ENCODE measurements around the gene DCST1. TPM values are rescaled to one million over a fixed set of nuclear protein-coding genes. Genes with fewer than 3 reads are reported as not detected.

The DCST1 gene
- total and polyA plus RNA-seq, 4 donors: not detected

- TF ChIP-seq CTCF (IDR thresholded peaks at IDR 0.05; ENCODE audit: low read depth, low read length, missing input control): no peak
- TF ChIP-seq RAD21 (IDR thresholded peaks at IDR 0.05): no peak
- TF ChIP-seq HNF4G (IDR thresholded peaks at IDR 0.05): no peak
- TF ChIP-seq ATF3 (IDR thresholded peaks at IDR 0.05): peak; percentile 85
- no peak for TF ChIP-seq FOXA1 (IDR thresholded peaks at IDR 0.05)
- no peak for TF ChIP-seq TAF1 (conservative IDR thresholded peaks at IDR 0.05)
- TF ChIP-seq JUND (IDR thresholded peaks at IDR 0.05): peak; percentile 39 to 48
Measured at GRCh38 chr1:154987326-154987725, 46.3 kb upstream of the DCST1 start (continued).

- H3K4me1 ChIP-seq (ENCODE audit: control insufficient read depth in 4 of 4, insufficient read depth in 4 of 4, low read length in 3 of 4): peaks cover 8 to 28% (median 18%) of the 10 kb centered on the region in 4 donors
- no peak for DNase-seq (ENCODE audit: low spot score)
- WGBS: 94% methylated on average over 17 of the region's 17 CpGs
- H3K9me3 ChIP-seq (ENCODE audit: control insufficient read depth in 4 of 4, low read length in 3 of 4): no peaks in the 10 kb centered on the region
- H3K27ac ChIP-seq (ENCODE audit: low read depth in 1 of 2, low read length in 2 of 2): no peak overlapping the region
- H3K36me3 ChIP-seq (ENCODE audit: control insufficient read depth in 4 of 4, insufficient read depth in 3 of 4, low read depth in 1 of 4, low read length in 3 of 4): peaks cover 0 to 9% (median 5%) of the 10 kb centered on the region in 4 donors
- TF ChIP-seq, protein P1, sequence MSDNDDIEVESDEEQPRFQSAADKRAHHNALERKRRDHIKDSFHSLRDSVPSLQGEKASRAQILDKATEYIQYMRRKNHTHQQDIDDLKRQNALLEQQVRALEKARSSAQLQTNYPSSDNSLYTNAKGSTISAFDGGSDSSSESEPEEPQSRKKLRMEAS (IDR thresholded peaks at IDR 0.05): no peak
- TF ChIP-seq TAF1 (conservative IDR thresholded peaks at IDR 0.05): no peak
- TF ChIP-seq GABPA (IDR thresholded peaks at IDR 0.05 in 1 of 2, conservative IDR thresholded peaks at IDR 0.05 in 1 of 2): no peak
- TF ChIP-seq SP1 (IDR thresholded peaks at IDR 0.05): no peak
- no peak for TF ChIP-seq JUND (IDR thresholded peaks at IDR 0.05)
- no peak for TF ChIP-seq EGR1 (IDR thresholded peaks at IDR 0.05; ENCODE audit: low read depth in 2 of 2)
- TF ChIP-seq CTCF (IDR thresholded peaks at IDR 0.05; ENCODE audit: low read depth, low read length, missing input control): no peak
- no peak for TF ChIP-seq FOXA2 (IDR thresholded peaks at IDR 0.05)
- TF ChIP-seq HNF4G (IDR thresholded peaks at IDR 0.05): no peak
- no peak for TF ChIP-seq FOXA1 (IDR thresholded peaks at IDR 0.05)
- no peak for TF ChIP-seq HNF4A (conservative IDR thresholded peaks at IDR 0.05)
- TF ChIP-seq REST (IDR thresholded peaks at IDR 0.05): no peak
- TF ChIP-seq YY1 (IDR thresholded peaks at IDR 0.05): no peak
- TF ChIP-seq RXRA (IDR thresholded peaks at IDR 0.05): no peak
- TF ChIP-seq, protein P2, sequence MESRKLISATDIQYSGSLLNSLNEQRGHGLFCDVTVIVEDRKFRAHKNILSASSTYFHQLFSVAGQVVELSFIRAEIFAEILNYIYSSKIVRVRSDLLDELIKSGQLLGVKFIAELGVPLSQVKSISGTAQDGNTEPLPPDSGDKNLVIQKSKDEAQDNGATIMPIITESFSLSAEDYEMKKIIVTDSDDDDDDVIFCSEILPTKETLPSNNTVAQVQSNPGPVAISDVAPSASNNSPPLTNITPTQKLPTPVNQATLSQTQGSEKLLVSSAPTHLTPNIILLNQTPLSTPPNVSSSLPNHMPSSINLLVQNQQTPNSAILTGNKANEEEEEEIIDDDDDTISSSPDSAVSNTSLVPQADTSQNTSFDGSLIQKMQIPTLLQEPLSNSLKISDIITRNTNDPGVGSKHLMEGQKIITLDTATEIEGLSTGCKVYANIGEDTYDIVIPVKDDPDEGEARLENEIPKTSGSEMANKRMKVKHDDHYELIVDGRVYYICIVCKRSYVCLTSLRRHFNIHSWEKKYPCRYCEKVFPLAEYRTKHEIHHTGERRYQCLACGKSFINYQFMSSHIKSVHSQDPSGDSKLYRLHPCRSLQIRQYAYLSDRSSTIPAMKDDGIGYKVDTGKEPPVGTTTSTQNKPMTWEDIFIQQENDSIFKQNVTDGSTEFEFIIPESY (IDR thresholded peaks at IDR 0.05): no peak
- TF ChIP-seq ATF3 (IDR thresholded peaks at IDR 0.05): no peak
- no peak for TF ChIP-seq NR2F2 (IDR thresholded peaks at IDR 0.05)
- H3K4me3 ChIP-seq (ENCODE audit: low read depth in 1 of 3, low read length in 3 of 3): no peak overlapping the region
- no peaks in the 10 kb centered on the region for H3K27me3 ChIP-seq (ENCODE audit: control insufficient read depth in 4 of 4, insufficient read depth in 4 of 4, low read length in 3 of 4)
- H3K9ac ChIP-seq (ENCODE audit: low read depth in 1 of 2, low read length in 2 of 2): no peak overlapping the region
Measured at GRCh38 chr1:154988058-154988954, 45.3 kb upstream of the DCST1 start.

All from liver (tissue), 9 donors.